OCI-LY7 (cell line): ENCODE data around the gene GALC. TPM values are rescaled to one million over a fixed set of nuclear protein-coding genes. Genes with fewer than 3 reads are reported as not detected.

ENCODE experiments used
- BruUV-seq: library from RNA; stranded (reverse); fragments of 400-500 nt; replicated peaks from 2 replicates; lab custom pipeline; 2021; lab: Mats Ljungman, UMichigan
- CTCF ChIA-PET: fragments of 300-600 bp; sonication (Branson Sonifier 250); formaldehyde crosslinking; loops from one replicate; lab custom pipeline; 2022; ENCODE audit warnings: antibody characterized with exemption; ENCODE audit not compliant: unreplicated experiment; lab: Charles Lee
- POLR2A ChIA-PET: fragments of 300-600 bp; sonication (Branson Sonifier 250); formaldehyde crosslinking; loops from one replicate; lab custom pipeline; 2022; ENCODE audit warnings: antibody characterized with exemption; lab: Charles Lee
- DNase-seq: peaks from one replicate; pipeline ENCODE4 v3.0.0-alpha.2; 2015; ENCODE audit warnings: low spot score
- H2AFZ ChIP-seq: fragments of 200-600 bp; sonication (generic), shearing (Covaris generic); 2 replicates; pipeline ENCODE4 v1.6.1; 2014; ENCODE audit warnings: mild to moderate bottlenecking, antibody characterized with exemption, low read length, moderate library complexity
- H3K27ac ChIP-seq: fragments of 200-600 bp; sonication (generic); 2 replicates; pipeline ENCODE4 v1.5.1; 2014; ENCODE audit warnings: mixed run types, low read depth, mild to moderate bottlenecking, moderate library complexity, low read length, inconsistent platforms; ENCODE audit not compliant: poor library complexity, severe bottlenecking
- H3K36me3 ChIP-seq: fragments of 200-600 bp; sonication (generic); 2 replicates; pipeline ENCODE4 v1.6.1; 2014; ENCODE audit warnings: mild to moderate bottlenecking, antibody characterized with exemption, low read length, moderate library complexity, mixed read lengths; ENCODE audit not compliant: insufficient read depth
- H3K4me1 ChIP-seq: fragments of 200-600 bp; sonication (generic); 2 replicates; pipeline ENCODE4 v1.5.1; 2014; ENCODE audit warnings: mild to moderate bottlenecking, low read length; ENCODE audit not compliant: insufficient read depth, poor library complexity, severe bottlenecking
- H3K4me2 ChIP-seq: fragments of 200-600 bp; sonication (generic); 2 replicates; pipeline ENCODE4 v1.6.1; 2014; ENCODE audit warnings: mild to moderate bottlenecking, low read length
- H3K4me3 ChIP-seq: fragments of 200-600 bp; sonication (generic); 2 replicates; pipeline ENCODE4 v1.5.1; 2014; ENCODE audit warnings: mild to moderate bottlenecking, low read depth, low read length; ENCODE audit not compliant: poor library complexity, severe bottlenecking
- H3K79me2 ChIP-seq: fragments of 200-600 bp; sonication (generic); 2 replicates; pipeline ENCODE4 v1.6.1; 2016; ENCODE audit warnings: low read depth, mild to moderate bottlenecking, low read length, moderate library complexity, mixed read lengths; ENCODE audit not compliant: insufficient read depth
- H3K9me2 ChIP-seq: fragments of 200-600 bp; sonication (generic); 2 replicates; pipeline ENCODE4 v1.6.1; 2016; ENCODE audit warnings: mild to moderate bottlenecking, low read length, mixed read lengths; ENCODE audit not compliant: insufficient read depth
- H3K9me3 ChIP-seq: fragments of 200-600 bp; sonication (generic); 2 replicates; pipeline ENCODE4 v1.6.1; 2014; ENCODE audit warnings: mild to moderate bottlenecking, mixed run types, low read length, mixed read lengths
- H4K20me1 ChIP-seq: fragments of 200-600 bp; sonication (generic); 2 replicates; pipeline ENCODE4 v1.6.1; 2014; ENCODE audit warnings: mild to moderate bottlenecking, antibody characterized with exemption, low read length, moderate library complexity, mixed read lengths; ENCODE audit not compliant: insufficient read depth
- EZH2phosphoT487 ChIP-seq: fragments of 200-600 bp; sonication (generic); IDR thresholded peaks from 2 replicates; pipeline ENCODE4 v1.6.1; 2018; ENCODE audit warnings: low read depth, borderline replicate concordance, mild to moderate bottlenecking, mixed run types, antibody characterized with exemption, low read length, moderate library complexity, mixed read lengths
- intact Hi-C: fragments of 100-400 bp; cut with micrococcal nuclease; formaldehyde crosslinking; loops from one replicate; pipeline ENCODE4 v1.10.0; 2022; ENCODE audit not compliant: unreplicated experiment
- total RNA-seq, 2 experiments: library from RNA; depleted of rRNA in 1 of 2; stranded (reverse); fragments of >200 nt in 1 of 2; shearing (Covaris generic) in 1 of 2; gene quantifications; 2 replicates each; pipeline ENCODE4 v1.2.3, GENCODE V29; 2014 to 2022
- TF ChIP-seq, protein P1 (sequence below): fragments of 200-600 bp; sonication (generic); conservative IDR thresholded peaks from 2 replicates; pipeline ENCODE4 v1.5.1; 2014; ENCODE audit warnings: mild to moderate bottlenecking, antibody characterized with exemption, low read length, moderate library complexity, mixed read lengths

GALC gene
- total RNA-seq, 2 experiments from 2014 or later = 4.4 to 18.0 TPM

DNA sequence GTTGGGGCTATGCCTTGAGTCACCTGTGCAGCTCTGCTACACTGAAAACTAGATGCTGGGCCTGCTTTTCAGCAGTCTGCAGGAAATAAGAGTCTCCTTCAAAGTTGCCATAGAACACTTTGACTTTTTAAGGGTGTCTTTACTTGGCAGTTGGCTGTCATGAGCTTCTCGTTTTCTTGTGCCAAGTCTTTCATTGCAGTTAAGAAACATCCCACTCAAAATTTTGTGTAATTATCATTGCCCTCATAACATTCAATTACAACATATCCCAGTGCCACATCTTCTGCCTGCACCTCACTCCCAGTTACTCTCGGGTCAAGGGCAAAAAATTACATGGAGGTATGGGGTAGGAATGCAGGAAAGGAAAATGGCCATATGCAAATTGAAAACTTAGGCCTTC, 41.1 kb upstream of the GALC start:
- ChIA-PET CTCF (no interaction called here), POLR2A (no interaction called here)
- H3K4me3 ChIP-seq = no peak overlapping the region
- BruUV-seq = no TSS peak
- no peaks in the 10 kb centered on the region for H3K36me3 ChIP-seq
- no peak overlapping the region for H2AFZ ChIP-seq
- H3K9me2 ChIP-seq = no peaks in the 10 kb centered on the region
- intact Hi-C loops = no loop called here
- H3K4me2 ChIP-seq = no peak overlapping the region
- DNase-seq = no peak
- TF ChIP-seq, protein P1, sequence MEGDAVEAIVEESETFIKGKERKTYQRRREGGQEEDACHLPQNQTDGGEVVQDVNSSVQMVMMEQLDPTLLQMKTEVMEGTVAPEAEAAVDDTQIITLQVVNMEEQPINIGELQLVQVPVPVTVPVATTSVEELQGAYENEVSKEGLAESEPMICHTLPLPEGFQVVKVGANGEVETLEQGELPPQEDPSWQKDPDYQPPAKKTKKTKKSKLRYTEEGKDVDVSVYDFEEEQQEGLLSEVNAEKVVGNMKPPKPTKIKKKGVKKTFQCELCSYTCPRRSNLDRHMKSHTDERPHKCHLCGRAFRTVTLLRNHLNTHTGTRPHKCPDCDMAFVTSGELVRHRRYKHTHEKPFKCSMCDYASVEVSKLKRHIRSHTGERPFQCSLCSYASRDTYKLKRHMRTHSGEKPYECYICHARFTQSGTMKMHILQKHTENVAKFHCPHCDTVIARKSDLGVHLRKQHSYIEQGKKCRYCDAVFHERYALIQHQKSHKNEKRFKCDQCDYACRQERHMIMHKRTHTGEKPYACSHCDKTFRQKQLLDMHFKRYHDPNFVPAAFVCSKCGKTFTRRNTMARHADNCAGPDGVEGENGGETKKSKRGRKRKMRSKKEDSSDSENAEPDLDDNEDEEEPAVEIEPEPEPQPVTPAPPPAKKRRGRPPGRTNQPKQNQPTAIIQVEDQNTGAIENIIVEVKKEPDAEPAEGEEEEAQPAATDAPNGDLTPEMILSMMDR = no peak
- TF ChIP-seq EZH2phosphoT487 = no peak
- no peaks in the 10 kb centered on the region for H4K20me1 ChIP-seq
- H3K27ac ChIP-seq = no peak overlapping the region
- H3K4me1 ChIP-seq = no peaks in the 10 kb centered on the region
- H3K79me2 ChIP-seq = no peaks in the 10 kb centered on the region
- H3K9me3 ChIP-seq = no peaks in the 10 kb centered on the region

DNA sequence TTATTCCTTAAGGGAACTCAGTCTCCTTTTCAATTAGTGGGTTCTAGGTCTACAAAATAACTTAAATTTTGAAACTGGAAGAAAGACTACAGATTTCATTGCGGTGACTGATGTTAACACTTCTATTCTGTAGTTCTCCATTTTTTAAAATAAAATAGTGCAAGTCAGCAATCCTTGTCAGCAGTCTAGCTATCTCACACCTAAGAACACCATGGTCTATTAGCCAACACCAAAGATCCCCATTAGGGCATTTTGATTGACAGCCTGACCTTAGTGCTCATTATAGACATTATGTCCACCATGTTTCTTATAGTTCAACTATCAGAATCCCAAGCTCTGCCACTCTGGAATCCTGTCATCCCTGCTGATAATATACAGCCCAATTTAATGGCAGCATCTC, 39.4 kb upstream of the GALC start:
- no peaks in the 10 kb centered on the region for H3K9me3 ChIP-seq
- TF ChIP-seq, protein P1 = no peak
- no peak for TF ChIP-seq EZH2phosphoT487
- ChIA-PET POLR2A (no interaction called here), CTCF (no interaction called here)
- intact Hi-C loops = no loop called here
- H2AFZ ChIP-seq = no peak overlapping the region
- no peaks in the 10 kb centered on the region for H3K36me3 ChIP-seq
- H3K4me3 ChIP-seq = no peak overlapping the region
- H3K4me1 ChIP-seq = no peaks in the 10 kb centered on the region
- H3K4me2 ChIP-seq = no peak overlapping the region
- H3K27ac ChIP-seq = no peak overlapping the region
- no peaks in the 10 kb centered on the region for H4K20me1 ChIP-seq
- H3K79me2 ChIP-seq = no peaks in the 10 kb centered on the region
- no peaks in the 10 kb centered on the region for H3K9me2 ChIP-seq
- BruUV-seq = no TSS peak
- DNase-seq = no peak

DNA sequence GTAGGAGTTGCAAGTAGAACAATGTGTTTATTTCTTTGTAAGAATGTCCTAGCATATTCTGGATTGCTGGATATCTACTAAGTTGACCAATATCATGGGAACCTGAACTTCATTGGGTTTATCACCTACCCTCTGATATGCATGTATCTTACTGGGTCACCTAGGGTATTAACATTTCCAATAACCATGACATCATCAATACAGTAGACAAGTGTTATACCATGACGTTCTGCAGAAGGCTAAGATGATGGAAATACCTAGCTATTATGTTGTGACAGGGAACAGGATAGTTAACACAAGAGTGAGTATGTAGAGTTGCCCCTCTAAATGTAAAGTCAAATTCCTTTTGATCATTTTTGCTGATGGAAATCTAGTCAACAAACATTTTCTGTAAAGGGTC, 37.9 kb upstream of the GALC start:
- Histone ChIP-seq H4K20me1 (no peaks in the 10 kb centered on the region), H2AFZ (no peak overlapping the region), H3K79me2 (no peaks in the 10 kb centered on the region), H3K9me3 (no peaks in the 10 kb centered on the region), H3K27ac (no peak overlapping the region), H3K9me2 (no peaks in the 10 kb centered on the region), H3K36me3 (no peaks in the 10 kb centered on the region), H3K4me3 (no peak overlapping the region), H3K4me1 (peaks cover 4% of the 10 kb centered on the region), H3K4me2 (no peak overlapping the region)
- ChIA-PET CTCF (no interaction called here), POLR2A (interaction anchor here (0.7 kb wide), 1 partner anchor 15 kb away, joined by 3 read pairs; no protein-coding TSS in a partner anchor)
- intact Hi-C loops = no loop called here
- BruUV-seq = no TSS peak
- no peak for TF ChIP-seq EZH2phosphoT487
- TF ChIP-seq, protein P1 = no peak
- DNase-seq = no peak
